SK-N-SH treated with all-trans-retinoic acid at 6 μM for 48 hours (cell line): ENCODE data around the gene NIPBL.
"Not testable (repeated sequence)": the region's sequence is repeated elsewhere in the genome, so short reads cannot be mapped to it uniquely, and the experiment has no call there.

Experiments used
- ARNTL ChIP-seq: fragments of 450-650 bp; formaldehyde crosslinking; IDR thresholded peaks from 2 replicates; pipeline ENCODE4 v1.5.0; 2020; ENCODE audit warnings: low read depth, mild to moderate bottlenecking, moderate library complexity, borderline replicate concordance
- BACH2 ChIP-seq: fragments of 250-450 bp; sonication (Bioruptor Pico); IDR thresholded peaks from 2 replicates; pipeline ENCODE4 v1.9.0; 2021; ENCODE audit warnings: mild to moderate bottlenecking, borderline replicate concordance
- CSDC2 ChIP-seq: fragments of 250-450 bp; sonication (Bioruptor Pico); IDR thresholded peaks from 2 replicates; pipeline ENCODE4 v1.5.0; 2020; ENCODE audit warnings: mild to moderate bottlenecking, moderate library complexity
- GLIS3 ChIP-seq: fragments of 250-450 bp; sonication (Bioruptor Pico); IDR thresholded peaks from 2 replicates; pipeline ENCODE4 v1.5.0; 2020; ENCODE audit warnings: mild to moderate bottlenecking, moderate library complexity
- PPARA ChIP-seq: fragments of 250-450 bp; sonication (Bioruptor Pico); IDR thresholded peaks from 2 replicates; pipeline ENCODE4 v1.5.0; 2020; ENCODE audit warnings: mild to moderate bottlenecking, borderline replicate concordance
- RARB ChIP-seq: fragments of 250-450 bp; sonication (Bioruptor Pico); IDR thresholded peaks from 2 replicates; pipeline ENCODE4 v1.8.0; 2021; ENCODE audit warnings: mild to moderate bottlenecking, moderate library complexity
- SNAI2 ChIP-seq: fragments of 250-450 bp; sonication (Bioruptor Pico); IDR thresholded peaks from 2 replicates; pipeline ENCODE4 v1.5.0; 2020; ENCODE audit warnings: mild to moderate bottlenecking, moderate library complexity
- TCF4 ChIP-seq: fragments of 250-450 bp; sonication (Bioruptor Pico); IDR thresholded peaks from 2 replicates; pipeline ENCODE4 v1.8.0; 2021; ENCODE audit warnings: mild to moderate bottlenecking, moderate library complexity, borderline replicate concordance
- TOX ChIP-seq: fragments of 250-450 bp; sonication (Bioruptor Pico); IDR thresholded peaks from 2 replicates; pipeline ENCODE4 v1.8.0; 2021; ENCODE audit warnings: mild to moderate bottlenecking, moderate library complexity, borderline replicate concordance
- ZNF70 ChIP-seq: fragments of 450-650 bp; formaldehyde crosslinking; IDR thresholded peaks from 2 replicates; pipeline ENCODE4 v1.5.0; 2020; ENCODE audit warnings: mild to moderate bottlenecking, moderate library complexity
- TF ChIP-seq, protein P1 (sequence below): fragments of 250-450 bp; sonication (Bioruptor Pico); IDR thresholded peaks from 2 replicates; pipeline ENCODE4 v1.8.0; 2020; ENCODE audit warnings: mild to moderate bottlenecking, moderate library complexity, borderline replicate concordance
- TF ChIP-seq, protein P2 (sequence below): fragments of 250-450 bp; sonication (Bioruptor Pico); IDR thresholded peaks from 2 replicates; pipeline ENCODE4 v1.5.1; 2021; ENCODE audit warnings: mild to moderate bottlenecking, moderate library complexity

DNA sequence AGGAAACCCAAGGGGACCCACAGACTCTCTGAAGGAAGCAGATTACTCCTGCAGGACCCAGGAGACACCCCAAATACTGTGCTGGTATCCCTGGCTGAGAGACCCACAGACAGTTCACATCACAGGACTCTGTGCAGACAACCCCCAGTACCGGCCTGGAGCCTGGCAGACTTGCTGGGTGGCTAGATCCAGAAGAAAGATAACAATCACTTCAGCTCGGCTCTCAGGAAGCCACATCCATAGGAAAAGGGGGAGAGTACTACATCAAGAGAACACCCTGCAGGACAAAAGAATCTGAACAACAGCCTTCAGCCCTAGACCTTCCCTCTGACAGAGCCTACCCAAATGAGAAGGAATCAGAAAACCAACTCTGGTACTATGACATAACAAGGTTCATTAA lies 206.4 kb downstream of the NIPBL start:
- TF ChIP-seq PPARA (CRISPR knock-in tag); SNAI2 (CRISPR knock-in tag); CSDC2 (CRISPR knock-in tag); ARNTL (CRISPR knock-in tag); ZNF70 (CRISPR knock-in tag); RARB (CRISPR knock-in tag); BACH2; TOX (CRISPR knock-in tag); GLIS3 (CRISPR knock-in tag); TCF4 (CRISPR knock-in tag): not testable (repeated sequence)
- TF ChIP-seq, protein P1, sequence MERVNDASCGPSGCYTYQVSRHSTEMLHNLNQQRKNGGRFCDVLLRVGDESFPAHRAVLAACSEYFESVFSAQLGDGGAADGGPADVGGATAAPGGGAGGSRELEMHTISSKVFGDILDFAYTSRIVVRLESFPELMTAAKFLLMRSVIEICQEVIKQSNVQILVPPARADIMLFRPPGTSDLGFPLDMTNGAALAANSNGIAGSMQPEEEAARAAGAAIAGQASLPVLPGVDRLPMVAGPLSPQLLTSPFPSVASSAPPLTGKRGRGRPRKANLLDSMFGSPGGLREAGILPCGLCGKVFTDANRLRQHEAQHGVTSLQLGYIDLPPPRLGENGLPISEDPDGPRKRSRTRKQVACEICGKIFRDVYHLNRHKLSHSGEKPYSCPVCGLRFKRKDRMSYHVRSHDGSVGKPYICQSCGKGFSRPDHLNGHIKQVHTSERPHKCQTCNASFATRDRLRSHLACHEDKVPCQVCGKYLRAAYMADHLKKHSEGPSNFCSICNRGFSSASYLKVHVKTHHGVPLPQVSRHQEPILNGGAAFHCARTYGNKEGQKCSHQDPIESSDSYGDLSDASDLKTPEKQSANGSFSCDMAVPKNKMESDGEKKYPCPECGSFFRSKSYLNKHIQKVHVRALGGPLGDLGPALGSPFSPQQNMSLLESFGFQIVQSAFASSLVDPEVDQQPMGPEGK (CRISPR knock-in tag) = not testable (repeated sequence)
- TF ChIP-seq, protein P2, sequence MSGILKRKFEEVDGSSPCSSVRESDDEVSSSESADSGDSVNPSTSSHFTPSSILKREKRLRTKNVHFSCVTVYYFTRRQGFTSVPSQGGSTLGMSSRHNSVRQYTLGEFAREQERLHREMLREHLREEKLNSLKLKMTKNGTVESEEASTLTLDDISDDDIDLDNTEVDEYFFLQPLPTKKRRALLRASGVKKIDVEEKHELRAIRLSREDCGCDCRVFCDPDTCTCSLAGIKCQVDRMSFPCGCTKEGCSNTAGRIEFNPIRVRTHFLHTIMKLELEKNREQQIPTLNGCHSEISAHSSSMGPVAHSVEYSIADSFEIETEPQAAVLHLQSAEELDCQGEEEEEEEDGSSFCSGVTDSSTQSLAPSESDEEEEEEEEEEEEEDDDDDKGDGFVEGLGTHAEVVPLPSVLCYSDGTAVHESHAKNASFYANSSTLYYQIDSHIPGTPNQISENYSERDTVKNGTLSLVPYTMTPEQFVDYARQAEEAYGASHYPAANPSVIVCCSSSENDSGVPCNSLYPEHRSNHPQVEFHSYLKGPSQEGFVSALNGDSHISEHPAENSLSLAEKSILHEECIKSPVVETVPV (CRISPR knock-in tag) = not testable (repeated sequence)
